Measurements from ENCODE around the gene RPS6KA2.

RPS6KA2 gene

DNA sequence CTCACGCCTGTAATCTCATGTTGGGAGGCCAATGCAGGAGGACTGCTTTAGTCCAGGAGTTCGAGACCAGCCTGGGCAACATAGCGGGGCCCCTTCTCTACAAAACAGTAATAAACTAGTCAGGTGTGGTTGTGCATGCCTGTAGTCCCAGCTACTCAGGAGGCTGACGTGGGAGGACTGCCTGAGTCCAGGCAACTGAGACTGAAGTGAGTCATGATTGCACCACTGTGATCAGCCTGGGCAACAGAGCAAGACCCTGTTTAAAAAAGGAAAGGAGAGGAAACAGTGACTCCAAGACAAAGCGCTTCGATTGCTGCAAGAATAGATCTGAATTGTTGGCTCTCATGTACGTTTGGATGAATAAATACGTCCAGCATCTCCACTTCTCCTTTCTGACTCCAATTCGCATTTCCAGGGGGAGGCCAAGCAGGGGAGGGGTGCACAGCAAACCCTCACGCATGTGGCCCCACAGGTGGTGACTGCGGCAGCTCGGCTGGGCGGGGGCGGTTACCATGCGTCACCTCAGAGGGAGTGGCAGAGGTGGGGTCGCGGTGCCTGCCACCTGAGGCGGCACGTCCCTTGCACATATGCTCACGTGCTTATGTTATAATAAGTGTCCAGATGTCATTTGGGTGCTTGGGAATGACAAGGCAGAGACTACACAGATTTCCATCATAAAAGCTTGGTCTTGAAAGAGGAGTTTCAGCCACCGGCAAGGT lies 149.2 kb downstream of the RPS6KA2 start:
- no peak for DNase-seq

DNA sequence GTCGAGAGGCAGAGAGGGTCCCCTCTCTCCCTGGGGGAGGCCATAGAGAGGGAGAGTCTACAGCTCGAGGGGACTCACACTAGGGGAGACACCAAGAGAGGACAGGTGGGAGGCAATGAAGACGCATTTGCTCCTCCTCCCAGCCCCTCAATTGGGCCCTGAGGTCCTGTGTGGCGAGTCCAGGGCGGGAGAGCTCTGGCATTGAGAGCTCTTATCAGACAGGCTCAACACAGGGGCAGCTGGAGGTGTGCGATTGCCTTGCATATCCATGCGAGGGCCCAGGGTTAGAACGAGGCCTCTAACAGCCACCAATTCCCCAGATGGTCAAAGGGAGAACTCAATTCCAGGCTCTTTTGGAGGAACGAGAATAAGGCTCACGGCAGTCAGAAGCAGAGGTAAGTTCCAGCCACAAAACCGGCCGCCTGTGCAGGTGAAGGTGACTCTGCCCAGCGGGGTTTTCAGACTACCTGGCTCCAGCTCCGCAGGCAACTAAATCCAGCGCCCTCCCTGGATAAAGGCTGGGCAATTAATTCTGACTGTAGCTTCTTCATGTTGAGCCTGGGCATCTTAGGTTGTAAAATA lies 150.3 kb downstream of the RPS6KA2 start:
- DNase-seq, result no peak

DNA sequence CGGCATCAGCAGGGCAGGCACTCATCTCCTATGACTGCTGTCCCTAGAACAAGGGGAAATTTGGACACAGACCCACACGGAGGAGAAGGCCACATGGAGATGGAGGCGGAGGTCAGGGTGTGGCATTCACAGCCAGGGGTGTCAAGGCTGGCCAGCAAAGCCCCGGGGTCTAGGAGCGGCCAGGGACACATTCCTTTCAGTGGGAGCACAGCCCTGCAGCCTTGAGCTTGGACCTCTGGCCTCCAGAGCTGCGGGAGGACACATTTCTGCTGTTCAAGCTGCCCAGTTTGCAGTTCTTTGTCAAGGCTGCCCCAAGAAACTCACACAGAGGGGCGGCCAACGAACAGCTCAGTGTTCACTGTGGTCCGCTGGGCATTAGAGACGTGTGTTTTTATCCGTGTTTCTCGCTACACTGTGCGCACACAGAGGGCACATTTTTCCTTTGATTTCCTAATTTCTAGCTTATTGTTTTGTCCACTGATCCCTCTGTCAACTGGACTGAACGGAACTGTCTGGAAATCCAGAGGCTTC lies 150.9 kb downstream of the RPS6KA2 start:
- DNase-seq, result no peak

DNA sequence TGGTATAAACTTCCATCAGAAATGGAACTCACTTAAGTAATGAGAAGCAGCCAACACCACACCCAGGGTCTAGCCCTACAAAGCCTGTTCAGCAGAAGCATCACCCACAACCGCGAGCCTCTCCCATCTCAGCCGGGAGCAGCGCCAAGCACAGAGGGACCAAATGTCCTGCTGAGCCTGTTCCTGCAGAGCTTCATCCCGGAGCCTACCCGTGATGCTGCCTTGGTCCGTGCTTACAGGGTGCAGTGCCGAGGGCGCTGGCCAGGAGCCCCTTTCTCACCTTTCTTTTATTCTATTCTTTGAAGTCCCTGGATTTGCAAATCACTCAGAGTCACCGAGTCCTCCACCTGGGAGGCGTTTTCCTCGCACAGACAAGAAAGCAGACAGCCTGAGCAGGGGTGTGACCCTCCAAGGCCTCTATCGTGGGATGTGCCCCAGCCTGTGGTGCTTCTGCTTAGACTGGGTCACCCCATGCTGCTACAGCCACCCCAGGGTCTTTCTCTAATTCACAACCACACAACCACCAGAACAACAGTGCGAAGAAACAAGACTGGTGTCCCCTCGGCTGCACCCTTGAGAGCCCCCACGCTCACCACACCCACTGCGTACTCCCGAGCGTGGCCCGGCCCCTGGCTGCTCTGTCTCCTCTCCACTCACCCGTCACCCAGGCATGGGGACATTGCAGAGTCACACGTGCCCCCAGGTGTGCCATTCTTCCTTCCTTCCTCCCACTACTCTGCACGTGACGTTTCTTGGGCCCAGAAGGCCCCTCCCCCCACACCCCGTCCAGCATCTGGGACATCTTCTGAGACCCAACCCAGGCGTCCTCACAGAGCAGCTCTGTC lies 152.1 kb downstream of the RPS6KA2 start:
- DNase-seq, result no peak

DNA sequence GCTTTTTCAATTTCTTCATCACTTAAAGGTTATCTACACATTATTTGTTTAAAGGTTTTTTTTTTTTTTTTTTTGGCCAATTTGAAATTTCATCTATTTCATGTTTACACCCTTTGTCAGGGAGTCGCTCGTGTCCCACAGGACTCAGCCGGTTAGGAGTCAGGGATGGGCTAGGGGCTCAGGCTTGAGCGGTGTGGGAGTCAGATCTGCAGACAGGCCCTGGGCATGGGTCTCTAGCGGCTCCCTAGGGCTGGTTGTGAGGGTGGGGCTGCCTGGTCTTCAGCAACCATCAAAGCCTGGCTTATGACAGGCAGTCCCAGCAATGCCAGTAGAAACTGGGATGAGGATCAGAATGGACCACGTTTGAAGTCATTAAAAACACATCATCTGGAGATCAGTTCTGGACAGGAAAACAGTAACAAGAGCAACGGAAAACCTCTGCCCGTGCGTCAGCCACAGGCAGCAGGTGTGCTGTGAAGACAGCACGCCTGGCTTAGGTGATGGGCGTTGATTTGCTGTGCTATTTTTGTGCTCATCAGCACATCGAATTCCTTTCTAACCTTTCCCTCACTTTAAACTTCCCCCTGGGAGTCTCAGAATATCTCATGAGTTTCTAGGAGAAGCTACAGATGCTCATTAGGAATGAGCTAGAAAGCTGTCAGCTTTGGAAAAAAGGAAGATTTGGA lies 153.0 kb downstream of the RPS6KA2 start:
- DNase-seq, result no peak

DNA sequence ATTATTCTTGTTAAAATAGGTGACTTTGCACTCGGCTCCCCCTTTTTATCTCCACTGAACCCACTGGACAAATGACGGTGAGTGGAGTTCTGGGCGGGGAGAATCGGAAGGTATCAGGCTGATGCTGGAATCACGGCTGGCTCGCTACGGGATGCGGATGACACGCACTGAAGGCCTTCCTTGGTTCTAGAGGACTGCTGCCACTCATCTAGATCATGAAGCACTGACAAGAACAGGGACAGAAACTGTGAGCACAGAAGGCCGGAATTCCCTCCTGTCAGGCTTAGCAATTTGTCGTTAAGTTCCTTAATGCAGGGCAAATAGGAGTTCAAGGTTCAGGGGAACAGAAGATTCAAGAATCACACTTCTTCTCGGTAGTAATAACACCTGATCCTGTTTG lies 154.4 kb downstream of the RPS6KA2 start:
- no peak for DNase-seq

- DNase-seq, result no peak
Measured at GRCh38 chr6:166471797-166472260, 155.2 kb downstream of the RPS6KA2 start.

GRCh38 chr6:166470863-166471410 lies 156.1 kb downstream of the RPS6KA2 start:
- no peak for DNase-seq

DNA sequence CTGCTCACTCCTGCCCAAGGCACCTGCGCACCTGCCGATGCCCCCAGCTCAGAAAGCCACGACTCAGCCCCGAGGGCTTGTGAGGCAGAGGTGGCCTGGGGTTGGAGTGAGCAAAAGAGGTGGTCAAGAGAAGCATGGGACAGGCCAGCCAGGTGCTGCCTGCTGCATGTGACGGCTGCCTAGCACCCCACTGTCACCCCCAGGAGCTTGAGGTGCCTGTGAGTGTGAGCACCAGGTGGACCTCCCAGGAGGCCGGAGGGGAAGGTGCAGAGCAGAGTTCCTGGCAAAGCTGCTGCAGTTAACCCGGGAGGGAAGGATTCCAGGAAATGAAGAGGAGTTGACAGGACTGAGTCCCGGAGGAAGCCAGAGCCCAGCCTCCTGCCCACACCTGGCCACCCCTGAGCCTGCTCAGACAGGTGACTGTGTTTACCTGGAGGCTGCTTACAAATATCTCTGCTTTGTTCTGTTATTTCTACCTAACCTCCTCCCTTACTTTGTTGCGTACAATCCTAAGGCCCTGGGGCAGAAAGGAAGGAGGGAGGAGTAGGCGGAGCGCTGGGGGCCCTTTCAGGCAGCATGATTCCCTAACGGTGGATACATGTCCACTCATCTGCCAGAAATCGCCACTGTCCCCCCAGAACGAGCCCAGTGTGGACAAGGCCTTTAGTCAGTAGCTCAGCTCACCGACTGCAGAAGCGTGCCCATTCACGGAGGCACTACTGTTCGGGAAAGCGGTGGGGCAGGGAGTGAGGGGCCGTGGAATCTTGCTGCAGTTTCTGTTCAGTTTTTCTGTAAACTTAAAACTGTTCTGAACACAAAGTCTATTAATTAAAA lies 156.8 kb downstream of the RPS6KA2 start:
- DNase-seq, result no peak

- no peak for DNase-seq
Measured at GRCh38 chr6:166469426-166469961, 157.6 kb downstream of the RPS6KA2 start.

- DNase-seq, result no peak
Measured at GRCh38 chr6:166467436-166468000, 159.5 kb downstream of the RPS6KA2 start.

GRCh38 chr6:166466178-166467122 lies 160.6 kb downstream of the RPS6KA2 start:
- DNase-seq, result no peak

GRCh38 chr6:166465671-166466087 lies 161.4 kb downstream of the RPS6KA2 start:
- no peak for DNase-seq

- no peak for DNase-seq
Measured at GRCh38 chr6:166465003-166465399, 162.1 kb downstream of the RPS6KA2 start.

DNA sequence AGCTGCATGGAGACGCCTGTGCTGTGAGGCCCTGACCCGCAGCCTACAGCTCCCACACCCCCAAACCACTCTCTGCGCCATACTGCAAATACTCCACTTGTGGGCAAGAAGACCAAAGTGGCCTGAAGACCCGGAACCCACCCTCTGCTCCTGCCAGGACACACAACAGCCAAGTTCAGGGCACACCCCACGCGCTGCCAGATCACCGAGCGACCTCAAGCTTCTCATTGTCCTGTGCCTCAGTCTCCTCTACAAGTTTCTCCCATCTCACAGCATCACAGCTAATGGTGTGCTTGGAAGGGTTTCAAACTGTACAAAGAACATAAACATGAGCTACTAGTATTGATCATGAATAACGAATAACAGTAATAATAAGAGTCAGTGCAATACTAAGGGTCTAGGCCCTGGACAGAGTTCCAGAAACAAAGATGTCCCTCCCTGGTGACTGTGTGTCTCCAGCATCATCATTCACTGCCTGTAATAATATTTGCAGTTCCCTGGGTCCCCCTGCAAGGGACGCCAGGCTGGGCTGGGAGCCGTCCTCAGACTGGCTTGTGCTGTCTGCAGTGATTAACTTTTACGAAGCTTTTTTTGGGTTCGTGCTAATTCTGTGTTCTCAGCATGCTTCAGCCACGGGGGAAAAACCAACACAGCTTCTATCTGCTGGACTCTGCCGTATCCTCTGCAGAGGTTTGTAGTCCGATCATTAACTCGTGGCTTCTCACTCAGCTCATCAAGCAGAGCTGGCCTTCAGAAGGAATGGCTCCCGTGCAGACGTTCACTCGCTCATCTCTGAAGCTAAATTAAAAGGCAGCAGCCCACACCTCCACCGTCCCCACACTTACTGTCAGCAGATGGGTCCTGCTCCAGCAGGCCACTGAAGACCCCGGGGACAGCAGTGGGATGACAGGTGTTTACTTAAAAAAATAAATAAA lies 162.7 kb downstream of the RPS6KA2 start:
- DNase-seq, result no peak

GRCh38 chr6:166463359-166464067 lies 163.5 kb downstream of the RPS6KA2 start:
- DNase-seq, result no peak

GRCh38 chr6:166462461-166463135 lies 164.5 kb downstream of the RPS6KA2 start:
- no peak for DNase-seq
